GM21515 (cell line): ENCODE measurements around the gene TBC1D14.
"Not testable (repeated sequence)": the region's sequence is repeated elsewhere in the genome, so short reads cannot be mapped to it uniquely, and the experiment has no call there.

Experiments
- ATAC-seq: cut with Tn5 transposase; IDR thresholded peaks from one replicate; pipeline ENCODE4 v1.9.1; 2021; ENCODE audit not compliant: unreplicated experiment

The TBC1D14 gene

GRCh38 chr4:6890358-6890757, 19.3 kb upstream of the TBC1D14 start:
- ATAC-seq, result no peak

- not testable (repeated sequence) for ATAC-seq
Measured at GRCh38 chr4:6890971-6891370, 18.7 kb upstream of the TBC1D14 start.

- ATAC-seq, result no peak
Measured at GRCh38 chr4:6891436-6892170, 18.0 kb upstream of the TBC1D14 start.

GRCh38 chr4:6892190-6892908, 17.3 kb upstream of the TBC1D14 start:
- ATAC-seq, result no peak

- ATAC-seq, result no peak
Measured at GRCh38 chr4:6892909-6893202, 16.8 kb upstream of the TBC1D14 start.

GRCh38 chr4:6893449-6894085, 16.1 kb upstream of the TBC1D14 start:
- no peak for ATAC-seq

GRCh38 chr4:6894086-6894478, 15.5 kb upstream of the TBC1D14 start:
- ATAC-seq, result no peak

- no peak for ATAC-seq
Measured at GRCh38 chr4:6894528-6895498, 14.8 kb upstream of the TBC1D14 start.

- no peak for ATAC-seq
Measured at GRCh38 chr4:6896035-6896434, 13.6 kb upstream of the TBC1D14 start.

- no peak for ATAC-seq
Measured at GRCh38 chr4:6898763-6899162, 10.9 kb upstream of the TBC1D14 start.

GRCh38 chr4:6900181-6900812, 9.3 kb upstream of the TBC1D14 start:
- no peak for ATAC-seq

- no peak for ATAC-seq
Measured at GRCh38 chr4:6900956-6901355, 8.7 kb upstream of the TBC1D14 start.

GRCh38 chr4:6901669-6902317, 7.8 kb upstream of the TBC1D14 start:
- ATAC-seq, result no peak

- no peak for ATAC-seq
Measured at GRCh38 chr4:6902318-6903042, 7.1 kb upstream of the TBC1D14 start.

GRCh38 chr4:6905516-6906445, 3.8 kb upstream of the TBC1D14 start:
- ATAC-seq, result no peak

- ATAC-seq, result not testable (repeated sequence)
Measured at GRCh38 chr4:6906486-6906885, 3.1 kb upstream of the TBC1D14 start.

- ATAC-seq, result no peak
Measured at GRCh38 chr4:6907658-6908191, 1.9 kb upstream of the TBC1D14 start.

- ATAC-seq, result no peak
Measured at GRCh38 chr4:6908432-6909112, 1.1 kb upstream of the TBC1D14 start.
